Upper lobe of right lung (tissue), 1 donor: ENCODE measurements around the gene DLEU7. TPM values are rescaled to one million over a fixed set of nuclear protein-coding genes. Genes with fewer than 3 reads are reported as not detected.
A peak's percentile ranks its signal among the peaks of the same experiment; 100 is the strongest.

Experiments
- ATAC-seq: fragments of 200-7000 bp; cut with Tn5 transposase; one replicate; pipeline ENCODE4 v1.9.1; 2020; ENCODE audit warnings: mild to moderate bottlenecking, moderate library complexity
- DNase-seq: peaks from one replicate; pipeline ENCODE4 v3.0.0-alpha.2; 2020
- H3K27ac ChIP-seq: fragments of 200-600 bp; one replicate; pipeline ENCODE4 v1.8.0; 2022
- H3K27me3 ChIP-seq: fragments of 200-600 bp; one replicate; pipeline ENCODE4 v1.8.0; 2022; ENCODE audit warnings: mild to moderate bottlenecking
- H3K36me3 ChIP-seq: fragments of 200-600 bp; one replicate; pipeline ENCODE4 v1.8.0; 2022
- H3K4me1 ChIP-seq: fragments of 200-600 bp; one replicate; pipeline ENCODE4 v1.8.0; 2022
- H3K4me3 ChIP-seq: fragments of 200-600 bp; one replicate; pipeline ENCODE4 v1.8.0; 2022; ENCODE audit warnings: mild to moderate bottlenecking
- H3K9me3 ChIP-seq: fragments of 200-600 bp; one replicate; pipeline ENCODE4 v1.8.0; 2022
- CTCF ChIP-seq: fragments of 200-600 bp; IDR thresholded peaks from one replicate; pipeline ENCODE4 v1.8.0; 2022; ENCODE audit warnings: antibody characterized with exemption
- intact Hi-C: fragments of 100-400 bp; cut with DNase I; formaldehyde crosslinking; loops from one replicate; pipeline ENCODE4 v1.11.0; 2022
- total RNA-seq: library from RNA; stranded (reverse); fragmentation: NEBNext Ultra II Directional; extraction: Animal tissue kit (Norgen Biotek cat#: 25700); gene quantifications from one replicate; pipeline ENCODE4 v1.2.1, GENCODE V29; 2021
- donor health status: DM: no; HTN: yes; CAD: no; lungs with severe emphysema.

DLEU7 gene
- total RNA-seq, 1 donor from 2014 or later, result 1.6 TPM

GRCh38 chr13:50850445-50850844 is 7.0 kb upstream of the DLEU7 start:
- ATAC-seq, result peak; percentile 74
- Histone ChIP-seq H3K27ac (no peak overlapping the region), H3K9me3 (no peaks in the 10 kb centered on the region), H3K36me3 (no peaks in the 10 kb centered on the region), H3K27me3 (no peaks in the 10 kb centered on the region), H3K4me1 (no peaks in the 10 kb centered on the region), H3K4me3 (no peak overlapping the region)
- DNase-seq, result no peak
- intact Hi-C loops, result no loop called here
- TF ChIP-seq CTCF, result no peak

GRCh38 chr13:50847501-50847900 is 4.0 kb upstream of the DLEU7 start:
- H3K27ac ChIP-seq, result no peak overlapping the region
- H3K4me1 ChIP-seq, result peaks cover 7% of the 10 kb centered on the region
- intact Hi-C loops, result no loop called here

GRCh38 chr13:50846861-50847475 is 3.5 kb upstream of the DLEU7 start:
- peaks cover 14% of the 10 kb centered on the region for H3K27me3 ChIP-seq
- ATAC-seq, result no peak
- no peaks in the 10 kb centered on the region for H3K9me3 ChIP-seq
- H3K36me3 ChIP-seq, result no peaks in the 10 kb centered on the region
- no peak for TF ChIP-seq CTCF
- peaks cover 7% of the 10 kb centered on the region for H3K4me1 ChIP-seq
- DNase-seq, result no peak
- intact Hi-C loops, result no loop called here
- H3K27ac ChIP-seq, result no peak overlapping the region
- H3K4me3 ChIP-seq, result no peak overlapping the region

More at GRCh38 chr13:50847501-50847900, 4.0 kb upstream of the DLEU7 start:
- ATAC-seq (no peak), DNase-seq (no peak)
- no peak overlapping the region for H3K4me3 ChIP-seq
- no peaks in the 10 kb centered on the region for H3K36me3 ChIP-seq
- TF ChIP-seq CTCF, result no peak
- H3K27me3 ChIP-seq, result peaks cover 11% of the 10 kb centered on the region
- H3K9me3 ChIP-seq, result no peaks in the 10 kb centered on the region

DNA sequence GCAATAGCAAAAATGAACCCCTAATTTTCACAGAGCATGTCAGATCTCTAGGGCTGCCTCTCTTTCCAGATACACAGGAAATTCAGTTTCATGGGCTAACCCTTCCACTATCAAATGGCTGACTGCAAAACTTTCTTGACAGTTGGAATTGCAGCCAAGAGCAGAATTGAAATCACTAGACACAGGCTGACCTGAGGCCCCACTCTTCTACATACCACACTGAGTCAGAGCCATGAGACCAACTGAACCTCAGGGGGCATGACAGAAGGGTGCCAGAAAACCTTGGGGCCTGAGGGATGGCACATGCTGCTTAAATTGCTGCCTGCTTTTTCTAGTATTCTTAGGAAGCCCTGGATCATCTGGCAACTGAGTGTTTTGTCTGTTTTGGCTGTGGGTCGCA is 1.7 kb upstream of the DLEU7 start:
- DNase-seq (no peak), ATAC-seq (no peak)
- Histone ChIP-seq H3K9me3 (no peaks in the 10 kb centered on the region), H3K36me3 (no peaks in the 10 kb centered on the region), H3K27me3 (peaks cover 14% of the 10 kb centered on the region), H3K4me3 (no peak overlapping the region), H3K27ac (no peak overlapping the region), H3K4me1 (peaks cover 7% of the 10 kb centered on the region)
- intact Hi-C loops, result no loop called here
- TF ChIP-seq CTCF, result no peak

GRCh38 chr13:50844084-50844875 is 788 bp upstream of the DLEU7 start:
- DNase-seq, result no peak
- peaks cover 14% of the 10 kb centered on the region for H3K27me3 ChIP-seq
- no peak for ATAC-seq
- H3K4me3 ChIP-seq, result no peak overlapping the region
- H3K36me3 ChIP-seq, result no peaks in the 10 kb centered on the region
- TF ChIP-seq CTCF, result no peak
- H3K27ac ChIP-seq, result no peak overlapping the region
- peaks cover 7% of the 10 kb centered on the region for H3K4me1 ChIP-seq
- no peaks in the 10 kb centered on the region for H3K9me3 ChIP-seq
- intact Hi-C loops, result no loop called here
